HFFc6 (cell line): ENCODE results near the gene PPIL6. TPM values are rescaled to one million over a fixed set of nuclear protein-coding genes. Genes with fewer than 3 reads are reported as not detected.
"Not testable (repeated sequence)": the region's sequence is repeated elsewhere in the genome, so short reads cannot be mapped to it uniquely, and the experiment has no call there.

Source experiments
- DNase-seq: peaks from one replicate; pipeline ENCODE4 v3.0.0-alpha.2; 2018
- H3K27ac Mint-ChIP-seq: 2 replicates; pipeline ENCODE4 v1.8.0; 2020; ENCODE audit warnings: mild to moderate bottlenecking, mixed read lengths
- H3K27me3 Mint-ChIP-seq: 2 replicates; pipeline ENCODE4 v1.8.0; 2021; ENCODE audit warnings: mild to moderate bottlenecking, moderate library complexity, mixed read lengths; ENCODE audit not compliant: insufficient read depth
- H3K36me3 Mint-ChIP-seq: 2 replicates; pipeline ENCODE4 v1.8.0; 2021; ENCODE audit warnings: low read depth, mixed read lengths
- H3K4me1 Mint-ChIP-seq: 2 replicates; pipeline ENCODE4 v1.8.0; 2020; ENCODE audit warnings: low read depth, mixed read lengths
- H3K4me3 Mint-ChIP-seq: 2 replicates; pipeline ENCODE4 v1.8.0; 2020; ENCODE audit warnings: mild to moderate bottlenecking, moderate library complexity, mixed read lengths
- H3K9me3 Mint-ChIP-seq: 2 replicates; pipeline ENCODE4 v1.8.0; 2020; ENCODE audit warnings: mild to moderate bottlenecking, mixed read lengths
- total RNA-seq, 6 experiments: library from RNA; stranded (reverse); fragmentation: NEBNext Ultra II Directional; extraction: Animal tissue kit (Norgen Biotek cat#: 25700); gene quantifications; 2 replicates in 1 of 6; 3 replicates in 5 of 6; pipeline ENCODE4 v1.2.3, GENCODE V29; 2021
- TF ChIP-seq, protein P1 (sequence below): fragments of 200-600 bp; sonication (generic); IDR thresholded peaks from 2 replicates; pipeline ENCODE4 v1.5.0; 2021; ENCODE audit warnings: antibody characterized with exemption, mild to moderate bottlenecking

The PPIL6 gene
- total RNA-seq, 6 experiments from 2014 or later: 0.21 to 0.53 (median 0.43) TPM; not detected in 1

DNA sequence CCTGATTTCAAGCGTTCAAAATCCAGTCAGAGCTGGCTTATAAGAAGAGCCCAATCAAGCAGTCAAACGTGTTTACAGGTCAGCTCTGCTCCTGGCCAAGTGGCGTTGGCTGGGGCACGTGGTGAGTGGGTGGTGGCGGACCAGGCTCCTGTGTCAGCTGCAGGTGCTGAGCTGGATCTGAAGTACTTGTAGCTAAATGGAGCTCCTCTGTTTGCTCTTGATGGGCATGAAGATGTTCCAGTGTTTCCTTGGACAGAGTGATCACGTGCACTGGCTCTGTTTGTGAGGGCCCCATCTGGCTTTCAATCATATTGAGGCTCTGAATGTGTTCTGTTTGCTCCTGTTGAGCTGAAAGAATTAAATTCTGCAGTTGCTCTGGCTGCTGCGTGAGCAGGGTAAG, 25.3 kb upstream of the PPIL6 start:
- Mint-ChIP-seq H3K27ac (no peak overlapping the region), H3K4me3 (no peak overlapping the region), H3K9me3 (no peaks in the 10 kb centered on the region), H3K4me1 (peaks cover 8% of the 10 kb centered on the region), H3K27me3 (no peaks in the 10 kb centered on the region; the same call in 1 of the 2 replicates), H3K36me3 (peaks cover 34% of the 10 kb centered on the region)
- no peak for DNase-seq
- TF ChIP-seq, protein P1, sequence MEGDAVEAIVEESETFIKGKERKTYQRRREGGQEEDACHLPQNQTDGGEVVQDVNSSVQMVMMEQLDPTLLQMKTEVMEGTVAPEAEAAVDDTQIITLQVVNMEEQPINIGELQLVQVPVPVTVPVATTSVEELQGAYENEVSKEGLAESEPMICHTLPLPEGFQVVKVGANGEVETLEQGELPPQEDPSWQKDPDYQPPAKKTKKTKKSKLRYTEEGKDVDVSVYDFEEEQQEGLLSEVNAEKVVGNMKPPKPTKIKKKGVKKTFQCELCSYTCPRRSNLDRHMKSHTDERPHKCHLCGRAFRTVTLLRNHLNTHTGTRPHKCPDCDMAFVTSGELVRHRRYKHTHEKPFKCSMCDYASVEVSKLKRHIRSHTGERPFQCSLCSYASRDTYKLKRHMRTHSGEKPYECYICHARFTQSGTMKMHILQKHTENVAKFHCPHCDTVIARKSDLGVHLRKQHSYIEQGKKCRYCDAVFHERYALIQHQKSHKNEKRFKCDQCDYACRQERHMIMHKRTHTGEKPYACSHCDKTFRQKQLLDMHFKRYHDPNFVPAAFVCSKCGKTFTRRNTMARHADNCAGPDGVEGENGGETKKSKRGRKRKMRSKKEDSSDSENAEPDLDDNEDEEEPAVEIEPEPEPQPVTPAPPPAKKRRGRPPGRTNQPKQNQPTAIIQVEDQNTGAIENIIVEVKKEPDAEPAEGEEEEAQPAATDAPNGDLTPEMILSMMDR: no peak

DNA sequence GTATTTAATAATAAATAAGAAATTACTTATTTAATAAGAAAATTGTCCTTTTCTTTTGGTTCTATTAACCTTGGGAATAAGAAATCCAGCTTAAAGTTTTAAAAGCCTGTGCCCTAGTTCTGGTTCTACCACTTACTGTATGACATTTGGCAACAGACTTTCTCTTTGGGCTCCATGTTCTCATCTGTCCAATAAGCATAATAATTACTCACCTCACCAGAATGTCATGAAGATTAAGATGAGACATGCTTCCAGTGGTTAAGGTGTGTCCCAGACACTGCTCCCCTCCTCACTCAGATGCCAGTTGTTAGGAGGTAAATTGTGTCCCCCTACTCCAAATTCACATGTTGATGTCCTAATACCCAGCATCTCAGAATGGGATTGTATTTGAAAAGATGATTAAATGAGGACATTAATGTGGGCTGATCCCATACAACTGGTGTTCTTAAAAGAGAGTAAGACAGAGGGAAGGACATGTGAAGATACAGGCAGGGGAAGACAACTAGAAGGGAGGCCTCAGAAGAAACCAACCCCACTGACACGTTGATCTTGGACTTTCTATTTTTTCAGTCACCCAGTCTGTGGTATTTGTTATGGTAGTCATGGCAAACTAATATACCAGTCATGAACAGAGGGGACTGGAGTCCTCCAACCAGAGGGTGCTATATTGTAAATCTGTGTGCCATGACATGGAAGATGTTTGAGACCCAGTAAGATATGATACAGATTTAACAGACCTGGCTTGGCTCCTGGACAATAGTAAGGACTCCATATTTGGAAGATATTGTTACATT, 21.5 kb upstream of the PPIL6 start:
- Mint-ChIP-seq H3K9me3 (no peaks in the 10 kb centered on the region), H3K27me3 (peaks cover 3% of the 10 kb centered on the region), H3K27ac (peak overlapping the region; percentile 62; the same call in 1 of the 2 replicates)

GRCh38 chr6:109461205-109461604, 20.8 kb upstream of the PPIL6 start:
- not testable (repeated sequence) for H3K27ac Mint-ChIP-seq, H3K4me3 Mint-ChIP-seq, H3K9me3 Mint-ChIP-seq, H3K27me3 Mint-ChIP-seq, DNase-seq
- Mint-ChIP-seq H3K36me3 (peaks cover 25% of the 10 kb centered on the region), H3K4me1 (peaks cover 43% of the 10 kb centered on the region)

More for the DNA sequence above, 21.5 kb upstream of the PPIL6 start:
- TF ChIP-seq, protein P1: no peak
- Mint-ChIP-seq H3K4me1 (peaks cover 36% of the 10 kb centered on the region), H3K36me3 (peaks cover 27% of the 10 kb centered on the region), H3K4me3 (no peak overlapping the region)
- DNase-seq: no peak

DNA sequence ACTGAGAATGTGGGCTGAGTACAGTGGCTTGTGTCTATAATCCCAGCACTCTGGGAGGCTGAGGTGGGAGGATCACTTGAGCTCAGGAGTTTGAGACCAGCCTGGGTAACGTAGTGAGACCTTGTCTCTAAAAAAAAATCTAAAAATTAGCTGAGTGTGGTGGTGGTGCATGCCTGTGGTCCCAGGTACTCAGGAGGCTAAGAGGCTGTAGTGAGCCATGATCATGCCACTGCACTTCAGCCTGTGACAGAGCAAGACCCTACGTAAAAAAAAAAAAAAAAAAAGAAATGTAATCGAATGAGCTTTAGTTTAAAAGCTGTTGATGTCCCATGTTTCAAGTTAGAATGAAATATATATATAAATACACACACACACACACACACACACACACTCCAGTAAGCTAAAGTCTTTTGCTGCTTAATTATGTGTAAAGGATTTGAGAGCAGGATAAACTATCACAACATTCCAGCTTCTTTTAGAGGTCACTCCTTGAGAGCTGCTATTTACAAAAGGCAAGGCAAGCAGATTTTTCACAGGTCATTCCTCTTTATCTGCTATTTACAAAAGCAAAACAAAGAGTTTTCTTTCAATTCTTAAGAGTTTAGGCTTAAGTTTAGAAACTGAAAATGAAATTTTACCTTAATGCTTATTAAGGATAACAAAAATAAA, 19.9 kb upstream of the PPIL6 start:
- Mint-ChIP-seq H3K27ac (no peak overlapping the region), H3K9me3 (no peaks in the 10 kb centered on the region), H3K27me3 (peaks cover 4% of the 10 kb centered on the region), H3K4me3 (no peak overlapping the region), H3K4me1 (peaks cover 43% of the 10 kb centered on the region), H3K36me3 (peaks cover 16% of the 10 kb centered on the region)
- DNase-seq: no peak
- TF ChIP-seq, protein P1: no peak

GRCh38 chr6:109458774-109459531, 18.5 kb upstream of the PPIL6 start:
- Mint-ChIP-seq H3K27me3 (peaks cover 7% of the 10 kb centered on the region), H3K27ac (no peak overlapping the region), H3K4me1 (peaks cover 51% of the 10 kb centered on the region), H3K36me3 (peaks cover 10% of the 10 kb centered on the region), H3K9me3 (no peaks in the 10 kb centered on the region), H3K4me3 (no peak overlapping the region)
- no peak for DNase-seq
- TF ChIP-seq, protein P1: no peak
